ENCODE results near the gene POMC.

The POMC gene

GRCh38 chr2:25178976-25179375, 10.6 kb upstream of the POMC start:
- H3K4me3 ChIP-seq (ENCODE audit: low read length) = no peak overlapping the region
- no peak for TF ChIP-seq CTCF (IDR thresholded peaks at IDR 0.05; ENCODE audit: insufficient read depth, low read depth, low read length, missing control alignments)
- DNase-seq (ENCODE audit: low read depth) = no peak

- H3K4me3 ChIP-seq (ENCODE audit: low read length) = no peak overlapping the region
- no peak for TF ChIP-seq CTCF (IDR thresholded peaks at IDR 0.05; ENCODE audit: insufficient read depth, low read depth, low read length, missing control alignments)
- DNase-seq (ENCODE audit: low read depth) = no peak
Observed at GRCh38 chr2:25177211-25177611, 8.8 kb upstream of the POMC start.

DNA sequence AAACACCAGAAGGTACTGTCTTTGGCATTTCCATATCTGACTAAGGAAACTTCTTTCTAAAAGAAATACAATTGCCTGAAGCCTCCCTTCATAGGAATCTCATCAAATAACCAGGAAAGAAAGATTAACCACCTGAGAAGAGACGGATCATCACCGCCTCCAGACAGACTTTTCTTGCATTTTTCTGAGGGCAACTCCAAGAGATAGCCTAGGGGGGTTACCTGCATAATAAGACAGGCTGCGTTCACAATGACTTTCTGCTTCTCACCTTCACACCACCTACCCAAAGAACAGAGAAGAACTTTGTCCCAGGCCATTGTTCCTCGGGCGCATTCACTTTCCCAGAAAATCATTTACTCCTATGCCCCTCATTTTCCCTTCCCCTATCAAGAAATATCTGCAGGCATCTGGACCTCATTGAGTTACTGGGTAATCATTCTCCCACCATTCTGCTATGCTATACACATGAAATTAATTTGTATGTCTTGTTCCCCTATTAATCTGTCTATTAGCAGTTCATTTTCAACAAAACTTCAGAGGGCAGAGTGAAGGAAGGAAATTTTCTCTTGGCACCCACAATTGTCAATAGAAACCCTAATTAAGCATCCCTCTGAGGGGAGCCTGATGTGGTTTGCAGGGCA, 8.3 kb upstream of the POMC start:
- no peak overlapping the region for H3K4me3 ChIP-seq (ENCODE audit: low read length)
- DNase-seq (ENCODE audit: low read depth) = no peak
- no peak for TF ChIP-seq CTCF (IDR thresholded peaks at IDR 0.05; ENCODE audit: insufficient read depth, low read depth, low read length, missing control alignments)

DNA sequence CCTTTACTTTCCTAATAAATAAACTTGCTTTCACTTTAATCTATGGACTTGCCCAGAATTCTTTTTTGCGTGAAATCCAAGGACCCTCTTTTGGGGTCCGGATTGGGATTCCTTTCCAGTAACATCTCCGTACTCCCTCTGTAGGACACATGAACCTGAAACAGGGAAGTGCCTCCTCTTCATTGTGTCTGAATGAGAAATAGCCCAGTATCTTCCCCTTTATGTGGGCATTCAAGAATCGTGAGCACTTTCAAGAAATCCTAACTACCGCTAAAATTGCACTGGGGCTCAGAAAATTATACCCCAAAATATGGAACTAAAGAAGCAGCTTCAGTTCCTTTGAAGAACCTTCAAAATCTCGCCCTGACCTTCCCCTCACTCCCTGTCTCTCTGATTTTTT, 7.8 kb upstream of the POMC start:
- no peak for DNase-seq (ENCODE audit: low read depth)
- no peak overlapping the region for H3K4me3 ChIP-seq (ENCODE audit: low read length)
- no peak for TF ChIP-seq CTCF (IDR thresholded peaks at IDR 0.05; ENCODE audit: insufficient read depth, low read depth, low read length, missing control alignments)

DNA sequence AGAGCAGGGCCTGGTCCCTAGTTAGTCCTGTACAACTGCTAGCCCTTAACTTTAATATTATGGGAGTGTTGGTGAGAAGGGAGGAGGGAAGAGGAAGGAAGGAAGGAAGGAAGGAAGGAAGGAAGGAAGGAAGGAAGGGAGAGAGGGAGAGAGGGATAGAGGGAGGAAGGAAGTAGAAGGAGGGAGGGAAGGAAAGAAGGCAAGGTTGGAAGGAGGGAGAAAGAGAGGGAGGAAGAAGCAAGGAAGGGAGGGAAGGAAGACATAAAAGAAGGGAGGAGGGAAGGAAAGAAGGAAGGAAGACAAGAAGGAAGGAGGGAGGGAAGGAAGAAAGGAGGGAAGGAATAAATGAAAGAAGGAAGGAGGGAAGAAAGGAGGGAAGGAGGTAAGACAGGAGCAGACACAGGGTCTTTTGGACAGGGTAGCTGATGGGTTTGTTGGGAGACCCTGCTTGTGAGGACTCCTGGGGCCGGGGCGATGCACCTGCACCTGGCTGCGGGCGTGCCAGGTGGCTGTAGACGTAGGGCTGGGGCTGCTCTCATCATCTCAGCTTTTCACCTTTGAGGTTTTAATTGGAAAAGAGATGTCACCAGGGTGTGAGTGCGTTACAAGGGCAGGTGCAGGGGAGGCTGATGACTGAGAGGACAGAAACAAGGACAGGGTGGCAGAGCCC, 5.9 kb upstream of the POMC start:
- no peak for TF ChIP-seq CTCF (IDR thresholded peaks at IDR 0.05; ENCODE audit: insufficient read depth, low read depth, low read length, missing control alignments)
- H3K4me3 ChIP-seq (ENCODE audit: low read length) = no peak overlapping the region
- no peak for DNase-seq (ENCODE audit: low read depth)

- no peak for TF ChIP-seq CTCF (IDR thresholded peaks at IDR 0.05; ENCODE audit: insufficient read depth, low read depth, low read length, missing control alignments)
- no peak overlapping the region for H3K4me3 ChIP-seq (ENCODE audit: low read length)
- DNase-seq (ENCODE audit: low read depth) = no peak
Observed at GRCh38 chr2:25173719-25174118, 5.3 kb upstream of the POMC start.

DNA sequence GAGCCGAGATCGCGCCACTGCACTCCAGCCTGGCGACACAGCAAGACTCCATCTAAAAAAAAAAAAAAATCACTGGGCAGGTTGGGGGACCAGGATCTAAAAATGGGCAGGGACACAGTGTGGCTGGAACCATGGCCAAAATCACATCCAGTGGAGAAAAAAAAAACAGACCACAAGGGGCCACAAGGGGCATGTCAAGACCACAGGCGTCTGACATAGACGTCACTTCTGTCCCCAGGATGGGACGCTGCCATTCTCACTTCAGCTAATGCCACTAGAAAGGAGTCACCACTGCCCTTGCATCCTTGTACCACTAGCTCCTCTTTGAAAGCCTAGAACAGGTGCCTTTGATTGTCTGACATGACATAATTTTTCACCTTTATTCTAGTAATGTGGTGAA, 2.5 kb upstream of the POMC start:
- H3K4me3 ChIP-seq (ENCODE audit: low read length) = no peak overlapping the region
- no peak for TF ChIP-seq CTCF (IDR thresholded peaks at IDR 0.05; ENCODE audit: insufficient read depth, low read depth, low read length, missing control alignments)
- no peak for DNase-seq (ENCODE audit: low read depth)

All from epithelial cell of esophagus (primary cell).